GOT3 (cell line): ENCODE results near the gene OR2F2.

Experiments used
- DNase-seq: peaks from one replicate; lab custom pipeline; 2025; ENCODE audit warnings: mixed read lengths; lab: John Stamatoyannopoulos, UW

OR2F2 gene

GRCh38 chr7:143979998-143980397 lies 45.0 kb downstream of the OR2F2 start:
- no peak for DNase-seq

- DNase-seq, result no peak
Observed at GRCh38 chr7:143980746-143981510, 45.9 kb downstream of the OR2F2 start.

- DNase-seq, result no peak
Observed at GRCh38 chr7:143983960-143984359, 48.9 kb downstream of the OR2F2 start.
